ENCODE results near the gene MCC. TPM values are rescaled to one million over a fixed set of nuclear protein-coding genes. Genes with fewer than 3 reads are reported as not detected.
"Not testable (repeated sequence)": the region's sequence is repeated elsewhere in the genome, so short reads cannot be mapped to it uniquely, and the experiment has no call there.

The MCC gene
- total RNA-seq, 1 donor from 2014 or later, result 47.9 TPM

GRCh38 chr5:113487416-113487780 lies 855 bp downstream of the MCC start:
- intact Hi-C loops (cut with DNase I), result no loop called here
- peak overlapping the region; percentile 76 to 87 for H3K4me3 ChIP-seq
- no peaks in the 10 kb centered on the region for H3K27me3 ChIP-seq
- peaks cover 15% of the 10 kb centered on the region for H3K4me1 ChIP-seq
- peak in 1 of 2 donors; percentile 4 for TF ChIP-seq POLR2AphosphoS5 (IDR thresholded peaks at IDR 0.05; ENCODE audit: insufficient read depth in 1 of 2, low read depth in 1 of 2)
- no peak for TF ChIP-seq POLR2A (IDR thresholded peaks at IDR 0.05)
- TF ChIP-seq, protein P1, sequence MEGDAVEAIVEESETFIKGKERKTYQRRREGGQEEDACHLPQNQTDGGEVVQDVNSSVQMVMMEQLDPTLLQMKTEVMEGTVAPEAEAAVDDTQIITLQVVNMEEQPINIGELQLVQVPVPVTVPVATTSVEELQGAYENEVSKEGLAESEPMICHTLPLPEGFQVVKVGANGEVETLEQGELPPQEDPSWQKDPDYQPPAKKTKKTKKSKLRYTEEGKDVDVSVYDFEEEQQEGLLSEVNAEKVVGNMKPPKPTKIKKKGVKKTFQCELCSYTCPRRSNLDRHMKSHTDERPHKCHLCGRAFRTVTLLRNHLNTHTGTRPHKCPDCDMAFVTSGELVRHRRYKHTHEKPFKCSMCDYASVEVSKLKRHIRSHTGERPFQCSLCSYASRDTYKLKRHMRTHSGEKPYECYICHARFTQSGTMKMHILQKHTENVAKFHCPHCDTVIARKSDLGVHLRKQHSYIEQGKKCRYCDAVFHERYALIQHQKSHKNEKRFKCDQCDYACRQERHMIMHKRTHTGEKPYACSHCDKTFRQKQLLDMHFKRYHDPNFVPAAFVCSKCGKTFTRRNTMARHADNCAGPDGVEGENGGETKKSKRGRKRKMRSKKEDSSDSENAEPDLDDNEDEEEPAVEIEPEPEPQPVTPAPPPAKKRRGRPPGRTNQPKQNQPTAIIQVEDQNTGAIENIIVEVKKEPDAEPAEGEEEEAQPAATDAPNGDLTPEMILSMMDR (IDR thresholded peaks at IDR 0.05), result no peak
- H3K36me3 ChIP-seq, result no peaks in the 10 kb centered on the region
- H3K9me3 ChIP-seq, result no peaks in the 10 kb centered on the region
- peak overlapping the region; percentile 69 for H3K27ac ChIP-seq
- no peak for DNase-seq (ENCODE audit: extremely low spot score in 2 of 2)

DNA sequence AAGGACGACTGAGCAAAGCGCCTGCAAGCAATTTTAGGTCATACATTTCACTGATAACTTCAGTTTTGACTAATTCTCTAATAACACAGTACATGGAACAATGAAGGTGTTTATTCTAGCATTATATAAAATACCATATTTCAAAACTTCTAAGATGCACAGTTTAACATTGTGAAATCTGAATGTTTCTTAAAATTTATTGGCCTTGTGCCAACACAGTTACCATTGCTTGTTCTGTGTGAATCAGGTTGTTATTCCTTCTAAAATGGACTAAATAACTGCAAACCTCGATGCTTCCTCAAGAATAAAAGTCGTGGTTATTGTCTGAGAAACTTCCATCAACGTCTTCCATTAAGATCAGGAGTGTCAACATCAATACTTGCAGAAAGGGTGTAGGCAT lies 8.0 kb downstream of the MCC start:
- DNase-seq (ENCODE audit: extremely low spot score in 2 of 2), result no peak
- H3K36me3 ChIP-seq, result no peaks in the 10 kb centered on the region
- intact Hi-C loops (cut with DNase I), result no loop called here
- no peaks in the 10 kb centered on the region for H3K27me3 ChIP-seq
- H3K27ac ChIP-seq, result no peak overlapping the region
- H3K4me3 ChIP-seq, result no peak overlapping the region
- H3K4me1 ChIP-seq, result no peaks in the 10 kb centered on the region
- no peaks in the 10 kb centered on the region for H3K9me3 ChIP-seq
- TF ChIP-seq POLR2A (IDR thresholded peaks at IDR 0.05) (no peak), POLR2AphosphoS5 (IDR thresholded peaks at IDR 0.05; ENCODE audit: insufficient read depth in 1 of 2, low read depth in 1 of 2) (no peak)
- TF ChIP-seq, protein P1 (IDR thresholded peaks at IDR 0.05), result no peak

GRCh38 chr5:113478691-113479090 lies 9.6 kb downstream of the MCC start:
- no peak overlapping the region for H3K4me3 ChIP-seq
- H3K36me3 ChIP-seq, result no peaks in the 10 kb centered on the region
- TF ChIP-seq POLR2AphosphoS5 (IDR thresholded peaks at IDR 0.05; ENCODE audit: insufficient read depth in 1 of 2, low read depth in 1 of 2), result no peak
- TF ChIP-seq, protein P1 (IDR thresholded peaks at IDR 0.05), result no peak
- no peak for TF ChIP-seq POLR2A (IDR thresholded peaks at IDR 0.05)
- no peaks in the 10 kb centered on the region for H3K9me3 ChIP-seq
- no peaks in the 10 kb centered on the region for H3K27me3 ChIP-seq
- intact Hi-C loops (cut with DNase I), result no loop called here
- DNase-seq (ENCODE audit: extremely low spot score in 2 of 2), result no peak
- H3K27ac ChIP-seq, result no peak overlapping the region
- no peaks in the 10 kb centered on the region for H3K4me1 ChIP-seq

- DNase-seq (ENCODE audit: extremely low spot score in 2 of 2), result no peak
- intact Hi-C loops (cut with DNase I), result no loop called here
- Histone ChIP-seq H3K4me3 (no peak overlapping the region), H3K27ac (no peak overlapping the region), H3K36me3 (no peaks in the 10 kb centered on the region), H3K27me3 (no peaks in the 10 kb centered on the region), H3K9me3 (no peaks in the 10 kb centered on the region), H3K4me1 (no peaks in the 10 kb centered on the region)
- TF ChIP-seq, protein P1 (IDR thresholded peaks at IDR 0.05), result no peak
- TF ChIP-seq POLR2A (IDR thresholded peaks at IDR 0.05) (no peak), POLR2AphosphoS5 (IDR thresholded peaks at IDR 0.05; ENCODE audit: insufficient read depth in 1 of 2, low read depth in 1 of 2) (no peak)
Measured at GRCh38 chr5:113474100-113474728, 14.0 kb downstream of the MCC start.

DNA sequence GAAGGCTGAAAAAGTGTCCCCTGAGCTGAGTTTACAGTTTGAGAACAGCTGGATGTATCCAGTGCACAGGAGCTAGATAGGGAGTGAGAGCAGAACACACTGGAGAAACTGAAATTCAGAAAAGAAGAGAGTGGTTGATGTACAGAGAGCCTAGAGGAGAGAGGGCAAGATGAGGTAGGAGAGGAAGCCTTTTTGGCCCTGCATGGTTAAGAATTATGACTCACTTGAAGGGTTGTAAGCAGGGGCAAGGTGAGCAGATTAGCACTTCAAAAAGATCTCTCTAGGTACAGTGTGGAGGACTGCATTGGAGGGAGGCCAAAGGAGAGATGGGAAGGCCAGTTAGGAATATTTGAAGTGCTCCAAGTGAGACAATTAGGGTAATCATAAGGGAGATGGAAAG lies 25.2 kb downstream of the MCC start:
- Histone ChIP-seq H3K4me3 (no peak overlapping the region), H3K27me3 (no peaks in the 10 kb centered on the region), H3K4me1 (no peaks in the 10 kb centered on the region), H3K36me3 (no peaks in the 10 kb centered on the region), H3K9me3 (no peaks in the 10 kb centered on the region), H3K27ac (no peak overlapping the region)
- no peak for TF ChIP-seq POLR2AphosphoS5 (IDR thresholded peaks at IDR 0.05; ENCODE audit: insufficient read depth in 1 of 2, low read depth in 1 of 2)
- TF ChIP-seq POLR2A (IDR thresholded peaks at IDR 0.05), result no peak
- TF ChIP-seq, protein P1 (IDR thresholded peaks at IDR 0.05), result no peak
- intact Hi-C loops (cut with DNase I), result no loop called here
- DNase-seq (ENCODE audit: extremely low spot score in 2 of 2), result no peak

DNA sequence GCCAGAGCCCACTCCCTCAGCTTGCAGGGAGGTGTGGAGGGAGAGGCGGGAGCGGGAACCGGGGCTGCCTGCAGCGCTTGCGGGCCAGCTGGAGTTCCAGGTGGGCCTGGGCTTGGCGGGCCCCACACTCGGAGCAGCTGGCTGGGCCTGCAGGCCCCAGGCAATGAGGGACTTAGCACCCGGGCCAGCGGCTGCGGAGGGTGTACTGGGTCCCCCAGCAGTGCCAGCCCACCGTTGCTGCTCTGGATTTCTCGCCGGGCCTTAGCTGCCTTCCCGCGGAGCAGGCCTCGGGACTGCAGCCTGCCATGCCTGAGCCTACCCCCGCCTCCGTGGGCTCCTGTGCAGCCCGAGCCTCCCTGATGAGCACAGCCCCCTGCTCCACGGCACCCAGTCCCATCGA lies 31.1 kb downstream of the MCC start:
- intact Hi-C loops (cut with DNase I), result not testable (repeated sequence)

More for the DNA sequence above, 31.1 kb downstream of the MCC start:
- not testable (repeated sequence) for DNase-seq (ENCODE audit: extremely low spot score in 2 of 2); H3K27me3 ChIP-seq; H3K36me3 ChIP-seq; H3K4me3 ChIP-seq; H3K4me1 ChIP-seq; H3K9me3 ChIP-seq; H3K27ac ChIP-seq
